Breast epithelium (tissue), 4 donors: ENCODE data around the gene KIT. TPM values are rescaled to one million over a fixed set of nuclear protein-coding genes. Genes with fewer than 3 reads are reported as not detected.

Experiments used
- DNase-seq, 2 donors: peaks; one replicate each; pipeline ENCODE4 v3.0.0-alpha.2; 2019; ENCODE audit warnings: low spot score in 2 of 2
- H3K27ac ChIP-seq, 2 donors: fragments of 200-600 bp; sonication (generic) in 1 of 2; one replicate each; pipeline ENCODE4 v1.5.1; 2016 to 2019; ENCODE audit warnings: mild to moderate bottlenecking in 1 of 2
- H3K27me3 ChIP-seq, 2 donors: fragments of 200-600 bp; sonication (generic) in 1 of 2; one replicate each; pipeline versions ENCODE4 v1.5.1 to v1.6.0; 2017 to 2019; ENCODE audit warnings: control low read depth in 1 of 2, mild to moderate bottlenecking in 1 of 2
- H3K36me3 ChIP-seq: fragments of 200-600 bp; one replicate; pipeline ENCODE4 v1.5.1; 2019
- H3K4me1 ChIP-seq, 2 donors: fragments of 200-600 bp; sonication (generic); one replicate each; pipeline ENCODE4 v1.5.1; 2016 to 2019; ENCODE audit warnings: control low read depth in 1 of 2
- H3K4me3 ChIP-seq, 3 donors: fragments of 200-600 bp; sonication (generic); 1 replicate in 2 of 3; 2 replicates in 1 of 3; pipeline ENCODE4 v1.5.1; 2016 to 2019; ENCODE audit warnings: mild to moderate bottlenecking in 3 of 3, moderate library complexity in 2 of 3
- H3K9me3 ChIP-seq, 2 donors: fragments of 200-600 bp; sonication (generic) in 1 of 2; one replicate each; pipeline ENCODE4 v1.5.1; 2016 to 2019; ENCODE audit warnings: control low read depth in 1 of 2
- POLR2A ChIP-seq: fragments of 450-650 bp; IDR thresholded peaks from one replicate; pipeline ENCODE4 v1.6.1; 2016; ENCODE audit warnings: antibody characterized with exemption, mild to moderate bottlenecking, moderate library complexity
- POLR2AphosphoS5 ChIP-seq, 3 donors: sonication (generic); formaldehyde crosslinking; IDR thresholded peaks; one replicate each; pipeline ENCODE4 v1.6.1; 2017; ENCODE audit warnings: antibody characterized with exemption in 3 of 3
- intact Hi-C: fragments of 100-400 bp; cut with DNase I; formaldehyde crosslinking; loops from one replicate; pipeline ENCODE4 v1.15.1; 2023; ENCODE audit warnings: low total_unique reads
- total RNA-seq, 3 donors: library from RNA; depleted of rRNA; stranded (reverse); fragments of >200 nt; gene quantifications; one replicate each; pipeline ENCODE4 v1.1.0, GENCODE V29; 2016
- TF ChIP-seq, protein P1 (sequence below), 3 donors: fragments of 450-650 bp; IDR thresholded peaks; one replicate each; pipeline ENCODE4 v1.5.1; 2016 to 2017; ENCODE audit warnings: antibody characterized with exemption in 3 of 3, mild to moderate bottlenecking in 3 of 3, moderate library complexity in 3 of 3

KIT gene
- total RNA-seq, 3 donors from 2014 or later: 23.2 to 297 (median 75.4) TPM

DNA sequence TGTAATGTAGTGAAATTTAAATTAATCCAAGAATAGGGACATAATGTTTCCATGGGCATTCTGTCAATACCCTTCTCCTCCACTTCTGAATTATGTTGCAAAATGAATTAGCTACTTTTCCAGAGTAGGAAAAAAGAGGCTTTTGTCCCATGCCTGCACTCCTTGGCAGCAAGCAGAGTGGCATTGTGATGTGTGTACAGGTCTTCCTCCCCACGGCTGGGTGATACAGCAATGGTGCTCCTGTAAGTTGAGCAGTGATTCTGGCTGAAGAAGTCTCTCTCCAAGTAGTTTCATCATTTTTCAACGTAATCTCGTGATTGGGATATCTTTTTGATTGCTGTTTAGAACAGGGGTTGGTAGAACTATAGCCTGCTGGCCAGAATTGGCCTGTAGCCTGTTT, 59.9 kb downstream of the KIT start:
- Histone ChIP-seq H3K36me3 (no peaks in the 10 kb centered on the region), H3K4me3 (no peak overlapping the region), H3K4me1 (no peaks in the 10 kb centered on the region), H3K27ac (no peak overlapping the region), H3K9me3 (no peaks in the 10 kb centered on the region), H3K27me3 (no peaks in the 10 kb centered on the region)
- DNase-seq: no peak
- TF ChIP-seq POLR2AphosphoS5 (IDR thresholded peaks at IDR 0.05) (no peak), POLR2A (no peak)
- TF ChIP-seq, protein P1, sequence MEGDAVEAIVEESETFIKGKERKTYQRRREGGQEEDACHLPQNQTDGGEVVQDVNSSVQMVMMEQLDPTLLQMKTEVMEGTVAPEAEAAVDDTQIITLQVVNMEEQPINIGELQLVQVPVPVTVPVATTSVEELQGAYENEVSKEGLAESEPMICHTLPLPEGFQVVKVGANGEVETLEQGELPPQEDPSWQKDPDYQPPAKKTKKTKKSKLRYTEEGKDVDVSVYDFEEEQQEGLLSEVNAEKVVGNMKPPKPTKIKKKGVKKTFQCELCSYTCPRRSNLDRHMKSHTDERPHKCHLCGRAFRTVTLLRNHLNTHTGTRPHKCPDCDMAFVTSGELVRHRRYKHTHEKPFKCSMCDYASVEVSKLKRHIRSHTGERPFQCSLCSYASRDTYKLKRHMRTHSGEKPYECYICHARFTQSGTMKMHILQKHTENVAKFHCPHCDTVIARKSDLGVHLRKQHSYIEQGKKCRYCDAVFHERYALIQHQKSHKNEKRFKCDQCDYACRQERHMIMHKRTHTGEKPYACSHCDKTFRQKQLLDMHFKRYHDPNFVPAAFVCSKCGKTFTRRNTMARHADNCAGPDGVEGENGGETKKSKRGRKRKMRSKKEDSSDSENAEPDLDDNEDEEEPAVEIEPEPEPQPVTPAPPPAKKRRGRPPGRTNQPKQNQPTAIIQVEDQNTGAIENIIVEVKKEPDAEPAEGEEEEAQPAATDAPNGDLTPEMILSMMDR (IDR thresholded peaks at IDR 0.05): no peak
- intact Hi-C loops: no loop called here

DNA sequence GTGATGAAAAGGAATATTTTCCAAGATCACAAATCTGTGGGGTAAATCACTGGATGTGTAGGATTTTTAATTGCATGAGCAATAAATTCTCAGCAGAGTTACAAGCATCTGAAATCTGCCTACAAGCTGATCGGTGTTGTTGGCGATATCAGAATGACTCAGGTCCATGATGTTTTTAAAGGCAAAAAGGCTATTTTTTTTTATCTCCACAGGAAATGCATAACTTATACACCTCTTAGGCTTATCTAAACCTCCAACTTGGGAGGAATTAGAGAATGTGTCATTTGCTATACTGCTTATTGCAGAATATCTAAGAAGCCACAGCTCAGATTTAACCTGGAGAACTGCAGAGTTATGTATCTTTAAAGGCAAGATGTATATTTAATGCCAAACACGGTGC, 61.6 kb downstream of the KIT start:
- Histone ChIP-seq H3K36me3 (no peaks in the 10 kb centered on the region), H3K27ac (no peak overlapping the region), H3K4me3 (no peak overlapping the region), H3K9me3 (no peaks in the 10 kb centered on the region), H3K27me3 (no peaks in the 10 kb centered on the region), H3K4me1 (no peaks in the 10 kb centered on the region)
- intact Hi-C loops: no loop called here
- no peak for DNase-seq
- TF ChIP-seq POLR2A (no peak), POLR2AphosphoS5 (IDR thresholded peaks at IDR 0.05) (no peak)
- TF ChIP-seq, protein P1 (IDR thresholded peaks at IDR 0.05): no peak

DNA sequence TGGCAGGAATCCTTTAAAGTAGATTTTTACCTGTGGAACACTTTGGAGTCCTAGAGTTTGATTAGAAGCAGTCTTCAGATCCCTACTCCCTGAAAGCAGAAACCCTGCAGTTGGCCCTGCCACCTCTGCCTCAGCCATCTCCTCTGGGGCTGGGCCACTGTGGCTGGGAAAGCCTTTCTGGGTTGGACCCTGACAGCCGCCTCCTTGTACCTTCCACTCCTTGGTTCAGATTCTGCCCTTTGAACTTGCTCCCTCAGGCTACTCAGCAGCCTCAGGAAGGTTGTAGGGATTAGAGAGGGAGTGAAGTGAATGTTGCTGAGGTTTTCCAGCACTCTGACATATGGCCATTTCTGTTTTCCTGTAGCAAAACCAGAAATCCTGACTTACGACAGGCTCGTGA, 65.5 kb downstream of the KIT start:
- no peak for DNase-seq
- no peak overlapping the region for H3K27ac ChIP-seq
- intact Hi-C loops: no loop called here
- no peaks in the 10 kb centered on the region for H3K9me3 ChIP-seq
- no peak overlapping the region for H3K4me3 ChIP-seq
- TF ChIP-seq POLR2A (no peak), POLR2AphosphoS5 (IDR thresholded peaks at IDR 0.05) (no peak)
- TF ChIP-seq, protein P1 (IDR thresholded peaks at IDR 0.05): no peak
- H3K4me1 ChIP-seq: no peaks in the 10 kb centered on the region
- no peaks in the 10 kb centered on the region for H3K36me3 ChIP-seq
- no peaks in the 10 kb centered on the region for H3K27me3 ChIP-seq

DNA sequence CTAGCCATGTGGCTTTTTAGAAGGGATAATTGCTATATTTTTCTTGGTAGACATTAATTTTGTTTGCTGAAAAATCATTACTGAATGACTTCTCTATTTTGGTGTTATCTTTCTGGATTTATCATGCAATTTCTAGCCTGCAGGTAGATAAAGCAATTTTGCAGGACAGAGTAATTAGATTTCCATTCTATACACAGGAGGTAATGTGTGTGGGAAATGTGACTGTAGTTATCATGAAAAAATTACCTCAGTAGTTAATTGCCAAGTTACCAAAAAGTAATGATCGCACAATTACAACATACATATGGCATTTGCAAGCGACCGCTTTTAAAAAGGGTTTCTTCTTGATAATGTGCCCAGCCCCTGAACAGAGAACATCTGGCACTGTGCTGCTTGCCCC, 66.1 kb downstream of the KIT start:
- TF ChIP-seq, protein P1 (IDR thresholded peaks at IDR 0.05): no peak
- no peak for TF ChIP-seq POLR2A
- no peak for TF ChIP-seq POLR2AphosphoS5 (IDR thresholded peaks at IDR 0.05)
- Histone ChIP-seq H3K4me3 (no peak overlapping the region), H3K9me3 (no peaks in the 10 kb centered on the region), H3K27me3 (no peaks in the 10 kb centered on the region), H3K27ac (no peak overlapping the region), H3K4me1 (no peaks in the 10 kb centered on the region), H3K36me3 (no peaks in the 10 kb centered on the region)
- DNase-seq: no peak
- intact Hi-C loops: no loop called here

DNA sequence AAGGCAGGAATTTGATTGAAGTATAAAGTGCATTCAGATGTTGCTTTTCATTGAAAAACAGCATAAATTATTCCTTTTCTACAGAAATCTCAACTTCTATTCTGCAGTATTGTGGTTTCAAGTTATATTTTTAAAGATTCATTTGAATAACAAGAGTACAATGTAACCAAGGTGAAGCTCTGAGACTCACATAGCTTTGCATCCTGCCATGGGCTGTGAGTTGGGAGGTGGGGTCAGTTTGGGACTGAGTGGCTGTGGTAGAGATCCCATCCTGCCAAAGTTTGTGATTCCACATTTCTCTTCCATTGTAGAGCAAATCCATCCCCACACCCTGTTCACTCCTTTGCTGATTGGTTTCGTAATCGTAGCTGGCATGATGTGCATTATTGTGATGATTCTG, 69.2 kb downstream of the KIT start:
- Histone ChIP-seq H3K4me3 (no peak overlapping the region), H3K27me3 (no peaks in the 10 kb centered on the region), H3K36me3 (no peaks in the 10 kb centered on the region), H3K27ac (no peak overlapping the region), H3K9me3 (no peaks in the 10 kb centered on the region), H3K4me1 (no peaks in the 10 kb centered on the region)
- TF ChIP-seq, protein P1 (IDR thresholded peaks at IDR 0.05): no peak
- no peak for TF ChIP-seq POLR2A
- no peak for TF ChIP-seq POLR2AphosphoS5 (IDR thresholded peaks at IDR 0.05)
- intact Hi-C loops: no loop called here
- DNase-seq: no peak
